KOPT-K1 (cell line): ENCODE data around the gene SRGAP3.

ENCODE experiments used
- H3K27ac ChIP-seq: fragments of 200-600 bp; sonication (generic); 2 replicates; pipeline ENCODE4 v1.5.1; 2016; ENCODE audit warnings: antibody characterized with exemption, mild to moderate bottlenecking, low read depth, low read length; ENCODE audit not compliant: poor library complexity, severe bottlenecking
- H3K36me3 ChIP-seq: fragments of 200-600 bp; sonication (generic); 2 replicates; pipeline ENCODE4 v1.5.1; 2017; ENCODE audit warnings: antibody characterized with exemption, mild to moderate bottlenecking, low read length, moderate library complexity; ENCODE audit not compliant: insufficient read depth
- H3K9me3 ChIP-seq: fragments of 200-600 bp; sonication (generic); 2 replicates; pipeline ENCODE4 v1.5.1; 2017; ENCODE audit warnings: antibody characterized with exemption, low read length, mild to moderate bottlenecking; ENCODE audit not compliant: insufficient read depth, poor library complexity, severe bottlenecking

SRGAP3 gene

GRCh38 chr3:9204253-9204992, 45.0 kb downstream of the SRGAP3 start:
- Histone ChIP-seq H3K9me3 (no peaks in the 10 kb centered on the region), H3K36me3 (no peaks in the 10 kb centered on the region), H3K27ac (no peak overlapping the region)

DNA sequence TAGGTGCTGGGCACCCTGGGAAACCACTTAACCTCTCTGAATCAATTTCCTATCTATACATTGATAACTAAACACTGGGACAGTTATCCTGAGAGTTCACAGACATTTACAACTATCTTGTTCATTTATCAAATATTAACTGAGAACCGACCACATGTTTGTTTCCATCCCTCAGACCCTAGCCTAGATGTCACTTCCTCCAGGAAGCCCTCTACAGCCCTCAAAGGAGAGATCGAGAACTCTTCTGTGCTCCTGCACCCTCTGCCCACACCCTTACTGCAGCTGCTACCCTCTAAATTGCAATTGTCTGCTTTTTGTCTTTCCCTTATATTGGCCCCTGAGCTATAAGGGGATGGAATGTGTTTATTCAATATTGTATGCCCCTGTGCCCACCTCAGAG, 46.1 kb downstream of the SRGAP3 start:
- H3K27ac ChIP-seq = no peak overlapping the region
- H3K36me3 ChIP-seq = no peaks in the 10 kb centered on the region
- H3K9me3 ChIP-seq = no peaks in the 10 kb centered on the region

DNA sequence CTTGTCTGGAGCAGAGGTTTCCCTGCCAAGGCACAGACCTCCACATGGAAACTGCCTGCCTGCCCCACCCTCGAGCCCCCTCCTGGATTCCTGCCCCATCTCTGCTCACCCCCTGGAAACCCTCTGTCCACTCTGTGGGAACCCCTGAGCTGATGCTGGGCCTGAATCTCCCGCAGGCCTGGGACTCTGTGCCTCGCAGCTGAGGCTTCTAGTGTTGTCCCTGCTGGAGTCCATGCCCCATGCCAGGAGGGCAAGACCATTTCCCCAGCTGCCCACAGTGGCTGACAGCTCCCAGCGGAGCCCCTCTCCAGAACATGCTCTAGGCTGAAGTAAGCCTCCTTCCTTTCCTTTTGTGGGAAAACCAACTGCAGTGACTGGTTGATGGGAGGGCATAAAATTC, 46.9 kb downstream of the SRGAP3 start:
- Histone ChIP-seq H3K27ac (no peak overlapping the region), H3K36me3 (no peaks in the 10 kb centered on the region), H3K9me3 (no peaks in the 10 kb centered on the region)

- H3K27ac ChIP-seq = no peak overlapping the region
- H3K36me3 ChIP-seq = no peaks in the 10 kb centered on the region
- H3K9me3 ChIP-seq = no peaks in the 10 kb centered on the region
Observed at GRCh38 chr3:9201955-9202354, 47.5 kb downstream of the SRGAP3 start.

DNA sequence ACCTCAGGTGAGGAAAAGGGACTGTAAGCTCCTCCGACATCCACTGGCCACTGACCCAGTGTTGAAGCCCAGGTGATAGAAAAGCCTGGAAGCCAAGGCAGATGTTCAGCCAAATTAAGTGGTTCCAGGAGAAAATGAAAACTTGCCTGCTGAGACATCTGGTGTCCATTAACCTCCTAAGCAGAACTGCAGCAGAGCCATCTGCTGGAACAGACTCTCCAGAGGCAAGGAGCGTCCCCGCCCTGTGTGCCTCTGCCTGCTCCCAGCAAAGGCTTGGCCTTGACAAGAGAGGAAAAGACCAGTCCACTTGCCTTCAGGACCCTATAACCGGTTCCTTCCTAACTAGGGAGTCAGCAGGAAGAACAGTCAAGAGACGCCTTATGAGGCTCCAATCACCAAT, 48.2 kb downstream of the SRGAP3 start:
- no peaks in the 10 kb centered on the region for H3K36me3 ChIP-seq
- no peak overlapping the region for H3K27ac ChIP-seq
- no peaks in the 10 kb centered on the region for H3K9me3 ChIP-seq

- H3K9me3 ChIP-seq = no peaks in the 10 kb centered on the region
- H3K27ac ChIP-seq = no peak overlapping the region
- H3K36me3 ChIP-seq = no peaks in the 10 kb centered on the region
Observed at GRCh38 chr3:9199775-9200174, 49.7 kb downstream of the SRGAP3 start.

- Histone ChIP-seq H3K9me3 (no peaks in the 10 kb centered on the region), H3K27ac (no peak overlapping the region), H3K36me3 (no peaks in the 10 kb centered on the region)
Observed at GRCh38 chr3:9198899-9199335, 50.5 kb downstream of the SRGAP3 start.

GRCh38 chr3:9198261-9198660, 51.2 kb downstream of the SRGAP3 start:
- Histone ChIP-seq H3K36me3 (no peaks in the 10 kb centered on the region), H3K9me3 (no peaks in the 10 kb centered on the region), H3K27ac (no peak overlapping the region)

GRCh38 chr3:9196020-9196419, 53.4 kb downstream of the SRGAP3 start:
- Histone ChIP-seq H3K9me3 (no peaks in the 10 kb centered on the region), H3K36me3 (no peaks in the 10 kb centered on the region), H3K27ac (no peak overlapping the region)

DNA sequence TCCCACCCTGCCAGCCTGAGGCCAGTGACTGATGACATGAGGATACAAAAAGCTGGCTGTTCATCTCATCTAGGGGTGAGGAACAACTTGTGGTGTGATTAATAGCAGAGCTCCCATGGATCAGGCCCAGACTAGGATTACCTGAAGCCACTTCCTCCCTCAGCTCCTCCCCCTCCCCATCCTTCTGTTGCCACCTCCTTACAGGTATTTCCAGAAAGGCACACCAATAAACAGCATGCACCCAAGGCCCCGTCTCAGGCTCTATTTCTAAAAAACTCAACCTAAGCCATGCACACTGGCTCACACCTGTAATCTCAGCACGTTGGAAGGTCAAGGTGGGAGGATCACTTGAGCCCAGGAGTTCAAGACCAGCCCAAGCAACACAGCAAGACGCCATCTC, 54.1 kb downstream of the SRGAP3 start:
- H3K36me3 ChIP-seq = no peaks in the 10 kb centered on the region
- no peak overlapping the region for H3K27ac ChIP-seq
- no peaks in the 10 kb centered on the region for H3K9me3 ChIP-seq

GRCh38 chr3:9194509-9195184, 54.8 kb downstream of the SRGAP3 start:
- H3K36me3 ChIP-seq = no peaks in the 10 kb centered on the region
- H3K9me3 ChIP-seq = no peaks in the 10 kb centered on the region
- no peak overlapping the region for H3K27ac ChIP-seq

DNA sequence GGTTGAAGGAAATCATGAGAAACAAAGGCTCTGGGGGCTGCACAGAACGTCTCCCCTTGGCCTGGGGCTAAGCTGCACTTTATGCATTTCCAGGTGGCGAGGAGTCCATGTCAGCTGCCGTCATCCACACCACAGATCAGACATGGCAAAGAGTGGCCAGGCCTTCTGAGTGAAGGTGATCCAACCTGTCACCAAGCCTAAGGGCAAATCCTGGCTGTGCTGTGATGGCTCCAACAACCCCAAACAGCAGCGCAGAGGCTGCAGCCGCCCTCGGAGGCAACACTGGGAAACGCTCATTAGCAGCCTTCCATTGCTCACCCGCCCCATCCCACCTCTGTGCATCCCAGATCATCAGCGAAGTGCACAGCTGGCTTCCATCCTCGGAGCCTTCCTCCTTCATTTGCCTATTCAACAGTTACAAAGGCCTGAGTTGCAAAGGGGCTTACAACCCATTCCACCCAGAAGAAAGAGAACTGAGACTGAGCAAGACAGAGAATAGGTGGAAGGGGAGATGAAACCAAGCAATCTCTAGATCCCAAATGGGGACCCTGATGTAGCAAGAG, 55.7 kb downstream of the SRGAP3 start:
- Histone ChIP-seq H3K36me3 (no peaks in the 10 kb centered on the region), H3K27ac (no peak overlapping the region), H3K9me3 (no peaks in the 10 kb centered on the region)

GRCh38 chr3:9193211-9193610, 56.2 kb downstream of the SRGAP3 start:
- no peak overlapping the region for H3K27ac ChIP-seq

DNA sequence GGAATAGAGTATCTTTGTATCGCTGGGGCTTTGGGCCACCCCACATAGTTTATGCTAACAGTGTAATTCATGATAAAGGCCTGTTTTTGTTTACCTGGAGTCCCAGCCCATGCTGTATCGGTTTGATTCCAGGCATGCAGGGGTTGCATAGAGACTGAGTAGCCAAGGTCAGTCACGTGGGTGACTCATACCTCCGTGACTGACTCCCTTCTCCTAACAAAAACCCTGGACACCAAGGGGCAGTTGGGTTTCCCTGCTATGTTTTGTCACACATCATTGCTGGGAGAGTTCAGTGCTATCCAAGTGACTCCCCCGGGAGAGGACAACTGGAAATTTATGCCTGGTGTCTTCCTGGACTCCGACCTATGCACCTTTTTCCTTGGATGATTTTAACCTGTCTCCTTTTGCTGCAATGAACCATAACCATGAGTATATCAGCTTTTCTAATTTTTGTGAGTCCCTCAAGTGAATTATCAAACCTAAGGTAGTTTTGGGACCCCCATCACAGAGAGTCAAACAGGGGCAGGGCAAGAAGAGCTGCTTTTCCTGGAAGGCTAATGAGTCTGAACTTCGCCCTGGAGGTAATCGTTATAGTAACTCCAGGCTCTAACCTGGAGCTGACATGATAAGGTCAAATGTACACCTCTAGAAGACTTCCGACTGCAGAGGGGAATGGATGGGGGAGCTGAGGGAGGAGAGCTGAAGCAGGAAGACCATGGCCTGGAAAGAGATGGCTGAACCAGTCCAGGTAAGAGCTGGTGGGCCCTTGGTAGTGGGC, 57.0 kb downstream of the SRGAP3 start:
- Histone ChIP-seq H3K27ac (no peak overlapping the region), H3K36me3 (no peaks in the 10 kb centered on the region), H3K9me3 (no peaks in the 10 kb centered on the region)

More at GRCh38 chr3:9193211-9193610, 56.2 kb downstream of the SRGAP3 start:
- Histone ChIP-seq H3K9me3 (no peaks in the 10 kb centered on the region), H3K36me3 (no peaks in the 10 kb centered on the region)

DNA sequence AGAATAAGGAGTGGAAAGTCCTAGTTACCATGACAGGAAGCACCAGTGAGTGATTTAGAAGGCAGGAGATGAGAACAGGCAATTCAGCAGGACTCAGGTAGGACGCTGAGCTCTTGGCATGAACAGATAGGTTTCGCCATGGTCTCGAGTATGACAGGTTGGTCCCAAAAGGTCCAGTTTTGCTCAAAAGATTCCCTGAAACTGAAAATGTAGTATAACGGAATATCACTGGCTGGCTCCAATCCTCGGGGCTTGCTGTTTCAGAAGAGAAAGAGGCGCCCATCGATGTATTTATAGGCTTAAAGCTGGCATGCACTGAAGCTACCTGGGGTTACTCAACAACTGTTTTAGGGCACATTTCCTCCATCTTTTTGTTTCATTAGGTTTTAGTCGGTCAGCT, 59.2 kb downstream of the SRGAP3 start:
- Histone ChIP-seq H3K9me3 (no peaks in the 10 kb centered on the region), H3K27ac (no peak overlapping the region)

More for the DNA sequence above, 59.2 kb downstream of the SRGAP3 start:
- H3K36me3 ChIP-seq = no peaks in the 10 kb centered on the region
